Measurements from ENCODE around the gene APMAP.
A peak's percentile ranks its signal among the peaks of the same experiment; 100 is the strongest.

Gene APMAP, protein sequence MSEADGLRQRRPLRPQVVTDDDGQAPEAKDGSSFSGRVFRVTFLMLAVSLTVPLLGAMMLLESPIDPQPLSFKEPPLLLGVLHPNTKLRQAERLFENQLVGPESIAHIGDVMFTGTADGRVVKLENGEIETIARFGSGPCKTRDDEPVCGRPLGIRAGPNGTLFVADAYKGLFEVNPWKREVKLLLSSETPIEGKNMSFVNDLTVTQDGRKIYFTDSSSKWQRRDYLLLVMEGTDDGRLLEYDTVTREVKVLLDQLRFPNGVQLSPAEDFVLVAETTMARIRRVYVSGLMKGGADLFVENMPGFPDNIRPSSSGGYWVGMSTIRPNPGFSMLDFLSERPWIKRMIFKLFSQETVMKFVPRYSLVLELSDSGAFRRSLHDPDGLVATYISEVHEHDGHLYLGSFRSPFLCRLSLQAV

DNA sequence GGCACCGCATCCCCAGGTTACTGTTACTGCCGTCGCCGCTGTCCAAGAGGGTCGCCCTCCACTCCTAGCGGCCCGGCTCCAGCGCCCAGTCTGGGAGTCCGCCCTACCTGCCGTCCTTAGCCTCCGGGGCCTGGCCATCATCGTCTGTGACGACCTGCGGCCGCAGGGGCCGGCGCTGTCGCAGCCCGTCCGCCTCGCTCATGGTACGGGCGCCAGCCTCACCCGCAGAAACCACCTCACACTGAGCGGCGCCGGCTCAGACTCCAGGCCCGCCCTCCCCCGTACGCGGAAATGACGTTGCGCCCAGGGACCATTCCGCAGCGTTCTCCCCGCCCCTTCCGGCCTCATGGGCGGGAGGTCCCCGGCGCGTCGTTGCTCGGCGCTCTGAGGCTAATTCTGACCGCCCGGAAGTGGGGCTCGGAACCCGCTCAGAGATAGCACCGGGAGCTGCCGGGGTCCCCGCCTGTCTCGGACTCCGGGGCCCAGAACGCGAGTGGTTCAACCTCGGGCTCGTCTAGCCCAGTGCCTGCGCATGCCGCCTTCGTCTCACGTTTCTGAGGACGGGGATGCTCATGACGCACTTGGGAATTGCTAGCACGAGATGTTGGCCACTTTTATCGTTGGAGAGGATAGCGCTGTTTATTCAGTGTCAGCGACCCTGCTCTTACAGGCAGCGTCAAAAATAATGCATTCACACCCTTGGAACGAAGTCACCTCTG, at the start of gene APMAP:
TSS of gene APMAP (minus strand) at position 265 of the 719 bp plus-strand sequence. CDS start at position 202, 63 bp downstream.
- H3K36me3 Mint-ChIP-seq, result peaks cover 15% of the 10 kb centered on the region
- DNase-seq (ENCODE audit: low spot score in 2 of 2) (peak; percentile 91 to 97), ATAC-seq (peak; percentile 97)
- peak within 1 kb of the TSS; percentile 97 for H3K4me3 Mint-ChIP-seq
- no peaks in the 10 kb centered on the region for H3K9me3 Mint-ChIP-seq
- H3K27ac Mint-ChIP-seq, result peak within 1 kb of the TSS; percentile 96
- peaks cover 55% of the 10 kb centered on the region for H3K4me1 Mint-ChIP-seq

DNA sequence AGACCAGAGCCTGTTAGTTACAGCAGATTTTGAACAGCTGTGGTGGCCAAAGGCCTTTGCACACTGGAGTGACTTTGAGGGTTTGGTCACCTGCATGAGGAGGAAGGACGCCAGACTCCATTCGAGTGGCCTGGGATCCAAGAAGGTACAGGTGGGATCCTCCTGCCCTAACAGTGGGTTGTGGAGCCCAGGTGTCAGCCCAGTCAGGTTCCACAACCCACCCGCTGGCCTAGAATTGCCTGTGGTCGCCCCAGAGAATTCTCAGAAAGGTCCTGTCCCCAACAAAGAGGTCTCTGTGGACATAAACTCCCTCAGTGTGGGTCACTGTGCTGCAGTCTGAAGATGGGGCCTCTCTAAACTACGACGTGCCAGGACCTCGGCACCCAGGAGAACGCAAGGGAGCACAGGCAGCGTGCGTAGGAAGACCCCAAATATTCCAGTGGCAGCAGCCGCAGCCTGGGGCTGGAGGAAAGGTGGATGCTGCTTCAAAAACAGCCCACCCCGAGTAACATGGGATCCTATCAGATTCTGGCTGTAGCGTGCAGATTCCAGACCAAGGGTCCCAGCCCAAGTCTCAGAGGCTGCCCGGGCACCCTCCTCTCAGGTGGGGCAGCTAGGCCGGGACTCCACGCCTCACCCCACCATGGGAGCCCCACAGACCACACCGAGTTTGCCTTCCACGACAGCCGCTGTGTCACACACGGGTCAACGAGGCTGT, 49.4 kb upstream of the APMAP start:
- DNase-seq (ENCODE audit: low spot score in 2 of 2) (no peak), ATAC-seq (no peak)
- Mint-ChIP-seq H3K4me1 (peaks cover 54% of the 10 kb centered on the region), H3K27ac (peak overlapping the region; percentile 98), H3K9me3 (no peaks in the 10 kb centered on the region), H3K4me3 (no peak overlapping the region), H3K36me3 (peaks cover 2% of the 10 kb centered on the region)

DNA sequence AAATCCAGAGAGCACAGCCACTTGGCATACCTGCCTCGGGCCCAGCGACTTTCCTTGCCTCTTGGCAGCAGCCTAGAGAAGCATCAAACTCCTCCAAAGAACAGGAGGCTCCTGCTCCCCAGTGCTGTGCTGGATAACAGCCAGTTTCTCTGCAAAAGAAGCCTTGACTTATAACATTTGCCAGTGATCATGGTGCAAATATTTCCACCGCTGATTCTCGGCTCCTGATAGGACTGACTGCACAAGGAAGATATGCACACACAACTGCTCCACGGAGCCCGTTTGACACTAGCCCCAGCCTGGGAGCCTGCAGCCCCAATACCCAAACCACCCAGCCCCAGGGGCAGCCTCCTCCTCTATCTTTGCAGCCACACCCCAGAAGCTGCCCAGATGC, 47.9 kb upstream of the APMAP start:
- H3K9me3 Mint-ChIP-seq, result no peaks in the 10 kb centered on the region
- ATAC-seq (no peak), DNase-seq (ENCODE audit: low spot score in 2 of 2) (no peak)
- peaks cover 7% of the 10 kb centered on the region for H3K36me3 Mint-ChIP-seq
- peak overlapping the region; percentile 86 for H3K27ac Mint-ChIP-seq
- peaks cover 66% of the 10 kb centered on the region for H3K4me1 Mint-ChIP-seq
- H3K4me3 Mint-ChIP-seq, result no peak overlapping the region

DNA sequence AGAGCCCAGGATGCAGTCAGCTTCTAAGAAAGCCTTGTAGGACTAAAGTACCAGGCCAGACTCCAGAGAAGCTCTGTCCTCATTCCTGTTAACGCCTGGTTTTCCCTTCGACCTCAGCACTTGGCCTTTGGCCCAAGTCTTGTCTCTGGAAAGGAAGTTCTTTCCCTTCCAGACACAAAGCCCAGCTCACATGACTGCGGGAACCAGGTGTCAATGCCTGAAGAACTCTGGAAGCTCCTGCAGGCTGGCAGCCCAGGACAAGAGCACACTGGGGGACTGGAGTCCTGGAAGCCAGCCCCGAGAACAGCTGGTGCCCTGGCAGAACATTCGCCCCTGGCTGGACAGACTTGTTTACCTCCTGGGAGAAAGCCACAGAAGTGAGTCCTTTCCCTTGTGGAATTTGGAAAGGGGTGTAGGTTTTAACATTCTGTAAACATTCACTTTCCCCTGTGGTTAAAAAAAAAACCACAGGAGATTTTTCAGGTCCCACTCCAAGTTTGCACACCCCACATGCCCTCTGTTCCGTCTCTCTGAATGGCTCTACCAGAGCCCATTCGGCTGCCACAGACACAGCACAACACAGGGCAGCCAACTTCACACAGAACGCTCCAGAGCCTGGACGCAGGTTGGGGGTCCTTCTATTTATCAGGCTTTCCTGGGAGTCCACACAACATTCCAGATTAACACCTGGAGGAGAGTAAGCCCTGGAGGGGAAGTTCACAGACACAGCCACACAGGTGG, 47.3 kb upstream of the APMAP start:
- Mint-ChIP-seq H3K36me3 (peaks cover 7% of the 10 kb centered on the region), H3K4me3 (no peak overlapping the region), H3K27ac (peak overlapping the region; percentile 86), H3K4me1 (peaks cover 65% of the 10 kb centered on the region), H3K9me3 (no peaks in the 10 kb centered on the region)
- no peak for DNase-seq (ENCODE audit: low spot score in 2 of 2)
- ATAC-seq, result no peak

DNA sequence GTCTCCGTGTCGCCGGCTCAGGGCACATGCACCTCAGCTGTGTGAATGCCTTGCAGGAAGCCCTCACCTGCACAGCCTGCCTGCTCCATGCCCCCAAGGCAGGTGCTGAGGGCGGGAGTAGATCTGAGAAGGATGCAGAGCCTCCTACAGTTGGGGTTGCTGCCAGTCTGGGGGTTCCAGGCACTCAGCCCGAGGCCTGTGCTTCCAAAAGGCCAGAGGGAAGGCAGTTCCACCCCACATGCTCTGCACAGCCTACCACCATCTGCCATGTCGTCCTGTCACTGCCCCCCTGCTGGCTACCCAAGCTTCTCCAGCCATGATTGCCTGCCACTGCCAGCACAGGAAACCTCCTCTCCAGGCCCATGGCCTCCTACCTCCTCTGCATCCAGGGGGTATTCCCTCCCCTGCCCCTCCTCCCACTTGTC, 46.1 kb upstream of the APMAP start:
- peaks cover 7% of the 10 kb centered on the region for H3K36me3 Mint-ChIP-seq
- no peak for ATAC-seq
- no peak for DNase-seq (ENCODE audit: low spot score in 2 of 2)
- no peaks in the 10 kb centered on the region for H3K9me3 Mint-ChIP-seq
- peaks cover 70% of the 10 kb centered on the region for H3K4me1 Mint-ChIP-seq
- peak overlapping the region; percentile 86 for H3K27ac Mint-ChIP-seq
- H3K4me3 Mint-ChIP-seq, result no peak overlapping the region

DNA sequence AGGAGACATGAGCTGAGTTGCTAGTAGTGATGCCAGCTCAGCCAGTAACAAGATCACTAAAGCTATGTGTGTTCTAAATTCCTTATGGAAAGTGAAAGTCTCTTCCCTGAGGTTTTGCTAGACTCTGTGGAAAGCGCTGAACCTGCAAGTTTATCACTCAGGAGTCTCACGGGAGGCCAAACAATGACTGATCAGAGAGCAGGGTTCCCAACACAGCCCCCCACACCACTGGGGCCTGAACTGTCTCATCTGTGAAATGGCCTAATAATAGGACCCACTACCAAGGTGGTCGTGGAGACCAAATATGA, 45.5 kb upstream of the APMAP start:
- H3K4me1 Mint-ChIP-seq, result peaks cover 64% of the 10 kb centered on the region

DNA sequence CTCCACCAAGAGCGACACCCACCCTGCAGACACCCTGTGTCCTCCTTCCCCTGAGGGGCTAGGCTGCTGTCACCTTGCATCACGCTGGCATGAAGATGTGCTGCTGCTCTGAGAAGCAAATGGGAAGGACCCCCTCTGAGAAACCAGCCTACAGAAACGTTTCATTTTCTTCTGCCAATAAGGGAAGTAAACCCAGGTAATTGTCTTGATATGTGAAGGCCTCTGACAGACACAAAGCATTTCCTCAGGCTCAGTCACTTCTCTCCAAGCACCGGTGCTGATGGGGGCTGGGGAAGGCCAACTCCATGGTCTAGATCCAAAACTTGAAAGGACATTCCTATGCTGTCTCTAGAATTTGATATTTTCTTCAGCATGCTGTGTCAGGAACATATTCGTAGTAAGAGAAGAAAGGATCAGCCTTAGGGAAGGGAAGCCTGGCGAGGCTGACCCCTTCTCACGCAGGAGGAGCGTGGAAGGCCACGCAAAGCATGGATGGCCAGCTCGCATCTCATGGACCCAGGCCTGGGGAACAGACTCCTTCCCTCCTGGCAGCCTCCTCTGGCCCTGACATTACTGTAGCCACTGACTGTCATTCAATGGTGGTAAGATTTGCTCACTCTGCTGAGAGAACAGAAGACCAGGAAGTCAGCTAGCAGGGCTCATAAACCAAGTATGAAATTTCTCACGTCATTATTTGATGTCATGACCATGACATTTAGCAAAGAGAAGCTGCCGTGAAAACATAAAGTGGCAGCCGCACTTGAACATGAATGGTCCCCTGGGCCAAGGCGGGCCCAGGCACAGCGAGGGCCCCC, 44.9 kb upstream of the APMAP start:
- Mint-ChIP-seq H3K27ac (peak overlapping the region; percentile 86), H3K4me1 (peaks cover 59% of the 10 kb centered on the region), H3K9me3 (no peaks in the 10 kb centered on the region), H3K4me3 (no peak overlapping the region), H3K36me3 (peaks cover 7% of the 10 kb centered on the region)
- ATAC-seq (peak; percentile 48), DNase-seq (ENCODE audit: low spot score in 2 of 2) (no peak)

More for the DNA sequence above, 45.5 kb upstream of the APMAP start:
- ATAC-seq (no peak), DNase-seq (ENCODE audit: low spot score in 2 of 2) (no peak)
- Mint-ChIP-seq H3K4me3 (no peak overlapping the region), H3K36me3 (peaks cover 7% of the 10 kb centered on the region), H3K27ac (peak overlapping the region; percentile 86), H3K9me3 (no peaks in the 10 kb centered on the region)

DNA sequence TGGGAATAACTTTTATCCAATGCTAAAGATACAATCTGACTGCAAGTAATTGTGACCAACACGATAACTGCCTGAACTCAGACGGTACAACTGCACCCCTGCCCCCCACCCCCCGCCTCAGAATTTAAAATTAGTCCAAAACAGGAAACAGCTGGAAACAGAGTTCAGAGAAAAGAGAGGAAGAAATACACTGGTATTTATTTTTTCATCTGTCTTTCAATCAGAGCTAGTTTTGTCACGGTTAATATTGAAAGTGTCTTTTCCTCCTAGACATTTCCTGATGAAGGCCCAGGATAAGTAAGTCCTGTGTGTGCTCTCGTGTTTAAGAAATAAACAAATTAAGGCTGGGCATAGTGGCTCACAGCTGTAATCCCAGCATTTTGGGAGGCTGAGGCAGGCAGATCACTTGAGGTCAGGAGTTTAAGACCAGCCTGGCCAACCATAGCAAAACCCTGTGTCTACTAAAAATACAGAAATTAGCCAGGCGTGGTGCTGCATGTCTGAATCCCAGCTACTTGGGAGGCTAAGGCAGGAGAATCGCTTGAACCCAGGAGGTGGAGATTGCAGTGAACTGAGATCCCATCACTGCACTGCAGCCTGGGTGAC, 43.9 kb upstream of the APMAP start:
- Mint-ChIP-seq H3K4me3 (peak overlapping the region; percentile 29), H3K27ac (peak overlapping the region; percentile 86), H3K4me1 (peaks cover 55% of the 10 kb centered on the region), H3K36me3 (peaks cover 7% of the 10 kb centered on the region), H3K9me3 (no peaks in the 10 kb centered on the region)
- ATAC-seq, result no peak
- DNase-seq (ENCODE audit: low spot score in 2 of 2), result no peak

DNA sequence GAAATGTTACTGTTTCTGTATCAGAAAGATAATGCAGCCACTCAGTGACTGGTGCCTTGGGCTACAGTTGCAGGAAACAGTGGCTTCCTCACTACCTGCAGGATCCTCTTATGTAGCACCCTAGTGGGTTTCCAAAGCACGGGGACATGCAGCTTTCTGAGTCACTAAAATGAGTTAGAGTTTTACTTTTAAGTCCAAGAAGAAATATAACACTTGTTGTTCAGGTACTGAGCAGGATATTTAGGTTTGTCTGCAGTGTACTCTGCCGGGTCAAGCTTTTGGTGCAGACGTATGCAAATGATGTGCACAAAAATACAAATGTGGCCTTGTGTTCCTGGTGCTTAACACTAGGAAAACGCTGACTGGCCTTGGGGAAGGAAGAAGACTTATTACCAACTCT, 43.4 kb upstream of the APMAP start:
- H3K4me1 Mint-ChIP-seq, result peaks cover 56% of the 10 kb centered on the region
- DNase-seq (ENCODE audit: low spot score in 2 of 2) (no peak), ATAC-seq (peak; percentile 67)
- H3K27ac Mint-ChIP-seq, result peak overlapping the region; percentile 86
- no peaks in the 10 kb centered on the region for H3K9me3 Mint-ChIP-seq
- H3K4me3 Mint-ChIP-seq, result peak overlapping the region; percentile 29
- peaks cover 7% of the 10 kb centered on the region for H3K36me3 Mint-ChIP-seq

DNA sequence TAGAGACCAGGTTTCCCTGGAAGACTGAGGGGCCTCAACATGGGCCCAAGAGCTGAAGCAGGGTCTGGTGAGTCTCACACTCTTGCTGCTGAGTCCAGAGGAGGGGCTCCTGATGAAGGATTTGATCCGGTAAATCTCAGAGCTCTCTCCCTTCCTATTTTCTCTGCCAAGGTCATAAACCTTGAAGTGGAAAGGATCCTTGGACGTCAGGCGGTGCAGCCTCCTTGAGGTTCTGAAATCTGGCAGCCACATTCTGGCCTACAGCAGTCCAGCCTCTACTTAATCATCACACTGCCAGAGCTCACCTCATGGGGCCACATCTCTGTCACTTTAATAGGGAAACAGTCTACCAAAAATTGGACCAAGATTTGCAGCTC, 41.4 kb upstream of the APMAP start:
- peaks cover 14% of the 10 kb centered on the region for H3K36me3 Mint-ChIP-seq
- no peaks in the 10 kb centered on the region for H3K9me3 Mint-ChIP-seq
- DNase-seq (ENCODE audit: low spot score in 2 of 2) (no peak), ATAC-seq (no peak)
- H3K4me1 Mint-ChIP-seq, result peaks cover 60% of the 10 kb centered on the region
- no peak overlapping the region for H3K4me3 Mint-ChIP-seq
- no peak overlapping the region for H3K27ac Mint-ChIP-seq

DNA sequence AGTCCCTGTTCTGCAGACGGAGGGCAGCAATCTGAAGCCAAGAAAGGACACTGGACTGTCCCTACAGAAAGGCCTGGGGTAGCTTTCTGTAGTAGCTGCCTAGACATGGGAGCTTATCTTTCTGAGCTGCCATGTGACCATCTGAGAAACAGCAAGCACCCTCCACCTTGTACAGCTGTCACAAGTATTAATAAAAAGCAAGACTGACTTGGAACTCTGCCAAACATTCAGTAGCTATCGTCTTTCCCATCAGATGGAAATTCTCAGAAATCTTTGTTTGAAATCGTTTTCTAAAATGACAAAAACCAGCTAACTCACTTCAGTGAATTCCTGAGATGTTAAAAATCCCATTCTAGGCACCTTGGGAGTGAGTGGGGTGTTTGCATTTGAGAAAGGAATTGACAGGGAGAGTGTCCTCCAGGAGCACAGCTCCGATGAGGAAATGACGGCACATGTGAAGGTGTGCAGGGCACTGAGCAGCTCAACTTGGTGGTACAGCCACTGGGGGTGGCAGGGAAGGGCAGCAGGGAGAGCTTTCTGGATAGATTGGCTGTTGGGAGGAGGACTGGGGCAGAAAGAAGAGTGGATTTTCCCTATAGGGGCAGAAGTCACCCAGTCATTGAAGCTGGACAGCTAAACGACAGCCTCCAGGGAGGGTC, 40.8 kb upstream of the APMAP start:
- no peak overlapping the region for H3K27ac Mint-ChIP-seq
- H3K4me3 Mint-ChIP-seq, result no peak overlapping the region
- peaks cover 55% of the 10 kb centered on the region for H3K4me1 Mint-ChIP-seq

DNA sequence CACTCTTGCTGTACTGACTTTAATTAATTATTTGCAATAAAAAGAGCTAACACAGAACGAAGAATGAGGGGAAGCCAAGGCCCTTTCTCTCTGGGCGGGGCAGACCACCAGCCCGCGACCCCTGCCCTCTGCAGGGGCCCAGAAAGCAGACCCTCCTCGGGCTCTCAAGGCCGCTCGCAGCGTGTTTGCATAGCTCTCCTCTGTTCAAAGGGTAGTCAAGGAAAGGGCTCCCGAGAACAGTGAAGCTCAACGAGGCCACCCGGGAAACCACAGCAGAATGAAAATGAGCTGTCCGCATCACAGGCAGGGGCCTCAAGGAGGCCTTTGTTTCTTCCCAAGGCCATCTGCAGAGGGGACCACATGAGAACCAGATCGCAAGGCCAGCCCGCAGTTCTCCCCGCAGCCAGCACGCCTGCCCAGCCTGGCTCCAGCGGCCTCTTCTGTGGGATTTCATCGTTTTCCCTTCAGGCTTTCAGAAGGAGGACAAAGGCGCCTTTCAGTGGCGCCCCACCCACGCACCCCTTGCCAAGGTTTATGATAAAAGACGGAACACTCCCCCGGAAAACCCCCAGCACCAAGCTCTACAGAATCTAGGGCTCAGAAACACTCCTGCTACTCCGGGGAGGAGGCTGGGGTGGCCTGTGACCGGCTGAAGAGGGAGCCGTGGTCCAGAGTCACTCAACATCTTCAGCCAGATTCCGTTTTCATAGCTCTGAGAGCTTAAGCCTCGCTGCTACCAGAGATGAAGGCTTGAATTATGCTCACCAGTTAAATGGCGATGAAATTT, 40.1 kb upstream of the APMAP start:
- Mint-ChIP-seq H3K4me1 (peaks cover 48% of the 10 kb centered on the region), H3K36me3 (peaks cover 23% of the 10 kb centered on the region), H3K27ac (no peak overlapping the region), H3K9me3 (no peaks in the 10 kb centered on the region), H3K4me3 (no peak overlapping the region)
- ATAC-seq (no peak), DNase-seq (ENCODE audit: low spot score in 2 of 2) (no peak)

More for the DNA sequence above, 40.8 kb upstream of the APMAP start:
- no peaks in the 10 kb centered on the region for H3K9me3 Mint-ChIP-seq
- peaks cover 19% of the 10 kb centered on the region for H3K36me3 Mint-ChIP-seq
- no peak for DNase-seq (ENCODE audit: low spot score in 2 of 2)
- ATAC-seq, result no peak

DNA sequence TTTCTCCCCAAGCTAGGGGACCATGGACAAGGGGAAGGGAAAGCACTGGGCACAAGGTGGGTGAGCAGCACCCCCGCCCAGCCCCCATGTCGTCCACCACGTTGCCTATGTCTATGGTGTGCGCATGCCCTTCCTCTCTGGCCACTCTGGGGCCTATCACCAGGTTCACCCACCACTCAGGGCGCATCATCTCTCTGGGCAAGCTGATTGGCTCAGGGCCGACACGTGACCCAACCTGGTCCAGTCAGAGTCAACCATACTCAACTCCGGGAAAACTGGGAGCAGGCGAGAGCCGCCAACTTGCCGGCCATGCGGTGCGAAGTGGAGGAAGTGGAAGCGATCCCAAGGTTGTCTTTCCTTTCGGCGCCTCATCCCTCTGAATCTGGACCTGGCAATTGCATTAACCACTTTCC, 39.5 kb upstream of the APMAP start:
- ATAC-seq (no peak), DNase-seq (ENCODE audit: low spot score in 2 of 2) (no peak)
- H3K4me3 Mint-ChIP-seq, result no peak overlapping the region
- H3K9me3 Mint-ChIP-seq, result no peaks in the 10 kb centered on the region
- no peak overlapping the region for H3K27ac Mint-ChIP-seq
- H3K36me3 Mint-ChIP-seq, result peaks cover 23% of the 10 kb centered on the region
- peaks cover 48% of the 10 kb centered on the region for H3K4me1 Mint-ChIP-seq

Measured in stimulated activated effector memory CD8-positive, alpha-beta T cell treated with anti-CD3 and anti-CD28 coated beads, Interleukin-12 subunit alpha, Interleukin-12 subunit beta, amount 100 ng/mL, for 72 hours (primary cell).